H1 (cell line): ENCODE data around the gene RCOR2. TPM values are rescaled to one million over a fixed set of nuclear protein-coding genes. Genes with fewer than 3 reads are reported as not detected.

Source experiments
- CTCF ChIA-PET: fragments of 300-600 bp; sonication (Branson Sonifier 250); formaldehyde crosslinking; loops from one replicate; lab custom pipeline; 2021; ENCODE audit not compliant: partially characterized antibody; lab: Charles Lee
- POLR2A ChIA-PET: fragments of 300-600 bp; sonication (Branson Sonifier 250); formaldehyde crosslinking; loops from one replicate; lab custom pipeline; 2021; ENCODE audit warnings: inconsistent platforms; ENCODE audit not compliant: partially characterized antibody; lab: Charles Lee
- DNase-seq, 2 experiments: peaks; one replicate each; pipeline versions ENCODE4 v3.0.0 to v3.0.0-alpha.2; 2010 to 2022; ENCODE audit warnings: low spot score in 2 of 2, low read depth in 1 of 2, mixed read lengths in 1 of 2
- FAIRE-seq: peaks from 2 replicates; lab custom pipeline; 2011; peaks lifted over from hg19 to GRCh38; lab: Jason Lieb, UNC
- H2AFZ ChIP-seq: 2 replicates; pipeline ENCODE4 v1.8.1; 2012; ENCODE audit warnings: low read length, inconsistent platforms
- H2AK5ac ChIP-seq: 2 replicates; pipeline ENCODE4 v1.6.1; 2013; ENCODE audit warnings: low read depth, low read length
- H2BK120ac ChIP-seq: replicated peaks from 2 replicates; pipeline ENCODE3; 2013; ENCODE audit warnings: low read depth, low read length, inconsistent platforms
- H2BK12ac ChIP-seq: 2 replicates; pipeline ENCODE4 v1.6.1; 2013; ENCODE audit warnings: low read depth, low read length
- H2BK15ac ChIP-seq: 2 replicates; pipeline ENCODE4 v1.6.1; 2013; ENCODE audit warnings: low read length
- H2BK20ac ChIP-seq: 2 replicates; pipeline ENCODE4 v1.6.1; 2013; ENCODE audit warnings: low read length
- H2BK5ac ChIP-seq: 2 replicates; pipeline ENCODE4 v1.6.1; 2013; ENCODE audit warnings: low read depth, low read length
- H3K14ac ChIP-seq: 2 replicates; pipeline ENCODE4 v1.6.1; 2013; ENCODE audit warnings: inconsistent platforms; ENCODE audit not compliant: insufficient read length
- H3K18ac ChIP-seq: 2 replicates; pipeline ENCODE4 v1.6.1; 2013; ENCODE audit warnings: low read length; ENCODE audit errors: extremely low read depth
- H3K23ac ChIP-seq: 2 replicates; pipeline ENCODE4 v1.6.1; 2013; ENCODE audit warnings: inconsistent platforms; ENCODE audit not compliant: insufficient read length
- H3K23me2 ChIP-seq: 2 replicates; pipeline ENCODE4 v1.6.1; 2013; ENCODE audit warnings: low read depth, low read length
- H3K27ac ChIP-seq: 2 replicates; pipeline ENCODE4 v1.6.1; 2011; ENCODE audit warnings: low read depth, low read length, inconsistent platforms
- H3K27me3 ChIP-seq, 4 experiments: replicated peaks in 1 of 4; 1 replicate in 1 of 4; 2 replicates in 3 of 4; pipeline versions ENCODE4 v1.6.1 to v1.8.1; 2011 to 2013; ENCODE audit warnings: low read length in 3 of 4, mild to moderate bottlenecking in 3 of 4, inconsistent platforms in 2 of 4, mixed read lengths in 2 of 4, moderate library complexity in 1 of 4; ENCODE audit not compliant: control insufficient read depth in 3 of 4, insufficient read depth in 3 of 4; ENCODE audit errors: extremely low read depth in 1 of 4
- H3K36me3 ChIP-seq, 4 experiments: 2 replicates each; pipeline versions ENCODE4 v1.6.1 to v1.8.1; 2011 to 2013; ENCODE audit warnings: mild to moderate bottlenecking in 4 of 4, low read length in 3 of 4, moderate library complexity in 2 of 4, control low read depth in 1 of 4, inconsistent platforms in 1 of 4; ENCODE audit not compliant: insufficient read depth in 4 of 4, control insufficient read depth in 2 of 4
- H3K4ac ChIP-seq: replicated peaks from 2 replicates; pipeline ENCODE3; 2013; ENCODE audit warnings: low read length, low read depth, mixed read lengths, inconsistent platforms; ENCODE audit not compliant: insufficient read length
- H3K4me1 ChIP-seq, 4 experiments: replicated peaks in 1 of 4; 1 replicate in 1 of 4; 2 replicates in 3 of 4; pipeline versions ENCODE4 v1.6.1 to v1.8.1; 2011 to 2013; ENCODE audit warnings: low read length in 3 of 4, inconsistent platforms in 2 of 4, mixed read lengths in 1 of 4; ENCODE audit not compliant: insufficient read depth in 4 of 4, control insufficient read depth in 3 of 4
- H3K4me2 ChIP-seq, 2 experiments: 2 replicates each; pipeline versions ENCODE4 v1.6.1 to v1.8.1; 2011 to 2013; ENCODE audit warnings: low read depth in 2 of 2, low read length in 2 of 2, control low read depth in 1 of 2, inconsistent platforms in 1 of 2, mild to moderate bottlenecking in 1 of 2; ENCODE audit not compliant: insufficient read depth in 1 of 2
- H3K4me3 ChIP-seq, 4 experiments: fragments of 200-600, 300-600 bp in 1 of 4; sonication (generic), shearing (Covaris generic), sonication (Bioruptor Twin) in 1 of 4; 2 replicates each; pipeline versions ENCODE4 v1.5.1 to v1.8.1; 2011 to 2016; ENCODE audit warnings: low read length in 4 of 4, low read depth in 3 of 4, control low read depth in 2 of 4, inconsistent platforms in 2 of 4, mild to moderate bottlenecking in 2 of 4, mixed read lengths in 1 of 4, moderate library complexity in 1 of 4; ENCODE audit not compliant: insufficient read depth in 2 of 4; ENCODE audit errors: extremely low read depth in 1 of 4
- H3K56ac ChIP-seq: replicated peaks from 2 replicates; pipeline ENCODE3; 2013; ENCODE audit warnings: low read depth, mild to moderate bottlenecking, mixed read lengths, low read length, inconsistent platforms; ENCODE audit not compliant: insufficient read length
- H3K79me1 ChIP-seq: 2 replicates; pipeline ENCODE4 v1.6.1; 2013; ENCODE audit warnings: low read depth, low read length, control low read depth
- H3K79me2 ChIP-seq, 2 experiments: 2 replicates each; pipeline versions ENCODE4 v1.6.1 to v1.8.1; 2012 to 2013; ENCODE audit warnings: low read length in 2 of 2, mild to moderate bottlenecking in 2 of 2, inconsistent platforms in 1 of 2; ENCODE audit not compliant: insufficient read depth in 2 of 2, control insufficient read depth in 1 of 2
- H3K9ac ChIP-seq, 4 experiments: replicated peaks in 1 of 4; 1 replicate in 1 of 4; 2 replicates in 3 of 4; pipeline versions ENCODE4 v1.6.1 to v1.8.1; 2011 to 2013; ENCODE audit warnings: low read depth in 3 of 4, low read length in 3 of 4, control low read depth in 2 of 4, mild to moderate bottlenecking in 2 of 4, moderate library complexity in 2 of 4, inconsistent platforms in 1 of 4; ENCODE audit errors: extremely low read depth in 1 of 4
- H3K9me3 ChIP-seq, 2 experiments: 2 replicates each; pipeline versions ENCODE4 v1.6.1 to v1.8.1; 2012 to 2013; ENCODE audit warnings: mild to moderate bottlenecking in 2 of 2, moderate library complexity in 2 of 2, control low read depth in 1 of 2, inconsistent platforms in 1 of 2, low read depth in 1 of 2, low read length in 1 of 2, mixed read lengths in 1 of 2; ENCODE audit not compliant: insufficient read depth in 2 of 2
- H4K20me1 ChIP-seq, 2 experiments: replicated peaks in 1 of 2; 2 replicates each; pipeline versions ENCODE3 to v1.8.1; 2011 to 2013; ENCODE audit warnings: inconsistent platforms in 2 of 2, low read length in 2 of 2, mild to moderate bottlenecking in 1 of 2; ENCODE audit not compliant: insufficient read depth in 2 of 2, control insufficient read depth in 1 of 2
- H4K5ac ChIP-seq: 2 replicates; pipeline ENCODE4 v1.6.1; 2013; ENCODE audit warnings: low read length, low read depth, mixed read lengths, inconsistent platforms; ENCODE audit not compliant: insufficient read length
- H4K8ac ChIP-seq: 2 replicates; pipeline ENCODE4 v1.8.0; 2013; ENCODE audit warnings: mild to moderate bottlenecking, moderate library complexity, low read length, inconsistent platforms; ENCODE audit not compliant: insufficient read depth; ENCODE audit errors: extremely low read depth
- H4K91ac ChIP-seq: replicated peaks from 2 replicates; pipeline ENCODE3; 2013; ENCODE audit warnings: low read length, mixed read lengths, inconsistent platforms; ENCODE audit not compliant: insufficient read length
- CBX8 ChIP-seq: fragments of 300-800, 300-1000 bp; sonication (generic); IDR thresholded peaks from 2 replicates; pipeline ENCODE4 v1.7.1; 2016; ENCODE audit warnings: low read depth, low read length, borderline replicate concordance
- EGR1 ChIP-seq: IDR thresholded peaks from 2 replicates; pipeline ENCODE4 v1.6.1; 2011; ENCODE audit warnings: low read depth, low read length, borderline replicate concordance
- KDM4A ChIP-seq: IDR thresholded peaks from one replicate; pipeline ENCODE4 v1.7.1; 2012; ENCODE audit warnings: low read depth, mild to moderate bottlenecking, moderate library complexity, low read length, inconsistent platforms; ENCODE audit not compliant: severe bottlenecking
- NANOG ChIP-seq: IDR thresholded peaks from 2 replicates; pipeline ENCODE4 v1.6.1; 2011; ENCODE audit warnings: low read length, low read depth, mild to moderate bottlenecking, inconsistent platforms; ENCODE audit not compliant: insufficient read depth, poor library complexity, severe bottlenecking
- POLR2A ChIP-seq, 2 experiments: IDR thresholded peaks; 1 replicate in 1 of 2; 2 replicates in 1 of 2; pipeline ENCODE4 v1.6.1; 2011; ENCODE audit warnings: low read depth in 2 of 2, low read length in 2 of 2, mild to moderate bottlenecking in 2 of 2; ENCODE audit errors: control extremely low read depth in 1 of 2
- RNF2 ChIP-seq: fragments of 200-900, 300-1000 bp; sonication (generic); IDR thresholded peaks from 2 replicates; pipeline ENCODE4 v1.7.1; 2016; ENCODE audit warnings: borderline replicate concordance, low read depth, mild to moderate bottlenecking, antibody characterized with exemption, low read length; ENCODE audit not compliant: poor library complexity, severe bottlenecking; ENCODE audit errors: missing control alignments
- SAP30 ChIP-seq: fragments of 300-600 bp; sonication (generic); IDR thresholded peaks from 2 replicates; pipeline ENCODE4 v1.7.1; 2012; ENCODE audit warnings: low read length, moderate library complexity, mild to moderate bottlenecking, inconsistent platforms; ENCODE audit not compliant: insufficient read depth, insufficient replicate concordance
- TCF12 ChIP-seq: IDR thresholded peaks from 2 replicates; pipeline ENCODE4 v1.6.1; 2011; ENCODE audit warnings: low read depth, mild to moderate bottlenecking, low read length
- WGBS, 2 experiments: shearing (Covaris generic) in 1 of 2; methylation state at CpG; one replicate each; pipeline versions ENCODE4 v1.1.6 to v1.1.7; 2013 to 2015; ENCODE audit warnings: low lambda C conversion rate in 2 of 2, mixed read lengths in 2 of 2, inconsistent platforms in 1 of 2, low coverage in 1 of 2, missing lambda C conversion rate in 1 of 2; ENCODE audit not compliant: insufficient replicate concordance in 2 of 2, insufficient coverage in 1 of 2, insufficient read length in 1 of 2; ENCODE audit errors: extremely low coverage in 1 of 2, missing lambda C conversion rate in 1 of 2; 5-methylcytosine and 5-hydroxymethylcytosine counted together
- polyA plus RNA-seq, 7 experiments: library from polyadenylated mRNA; depleted of rRNA in 3 of 7; stranded (reverse) in 5 of 7; unstranded in 2 of 7; fragments of >200 nt in 5 of 7; fragments of 200-250 nt in 2 of 7; gene quantifications; 1 replicate in 5 of 7; 2 replicates in 1 of 7; 4 replicates in 1 of 7; pipeline versions ENCODE4 v1.2.1 to v1.2.3, GENCODE V29; 2011 to 2013; ENCODE audit warnings: missing spikeins in 2 of 7, mixed read lengths in 2 of 7
- total RNA-seq: library from RNA; stranded (reverse); fragmentation: NEBNext Ultra II Directional; extraction: Animal tissue kit (Norgen Biotek cat#: 25700); gene quantifications from 2 replicates; pipeline ENCODE4 v1.2.1, GENCODE V29; 2021
- TF ChIP-seq, protein P1 (sequence below): IDR thresholded peaks from 2 replicates; pipeline ENCODE4 v1.6.1; 2012; ENCODE audit warnings: inconsistent platforms

RCOR2 gene
- total and polyA plus RNA-seq, 2 of the 8 experiments (the other 6 are each of a cell fraction or from before 2014, with no cell fraction given): 54.6 to 78.0 TPM

- H2BK12ac ChIP-seq: no peak overlapping the region
- H3K14ac ChIP-seq: no peak overlapping the region
- ChIA-PET POLR2A (interaction anchor here (0.6 to 10.7 kb wide), 19 partner anchors 9 to 152 kb away, joined by 3 to 173 read pairs (median 3); partner anchors contain the start of genes MARK2, NAA40 and ZFTA), CTCF (interaction anchor here (1.0 to 4.5 kb wide), 16 partner anchors 22 to 146 kb away, joined by 3 to 39 read pairs (median 4); partner anchors contain the start of genes NAA40 and ZFTA)
- peak overlapping the region; percentile 48 for H3K18ac ChIP-seq
- no peak overlapping the region for H2AFZ ChIP-seq
- no peak overlapping the region for H3K27ac ChIP-seq
- H4K20me1 ChIP-seq: peaks cover 14 to 19% of the 10 kb centered on the region in 2 experiments
- H3K4me3 ChIP-seq: no peak overlapping the region
- H2AK5ac ChIP-seq: no peak overlapping the region
- H3K56ac ChIP-seq: no peak overlapping the region
- peaks cover 3 to 29% of the 10 kb centered on the region in 2 experiments; a peak in 3 of 4 replicates for H3K79me2 ChIP-seq
- WGBS, 2 experiments: 94% methylated on average over 29 of the region's 34 CpGs; no CpG with 5 or more reads in 1 of the 2 experiments
- peaks cover 10 to 38% (median 19%) of the 10 kb centered on the region in 4 experiments; a peak in 7 of 8 replicates for H3K36me3 ChIP-seq
- no peaks in the 10 kb centered on the region for H3K27me3 ChIP-seq
- H2BK20ac ChIP-seq: no peak overlapping the region
- H2BK120ac ChIP-seq: no peak overlapping the region
- H4K8ac ChIP-seq: no peak overlapping the region; the same call in 1 of the 2 replicates
- H3K9me3 ChIP-seq: no peaks in the 10 kb centered on the region
- no peak overlapping the region for H3K23ac ChIP-seq
- peaks cover 6 to 38% (median 28%) of the 10 kb centered on the region in 4 experiments for H3K4me1 ChIP-seq
- no peak overlapping the region for H3K4ac ChIP-seq
- H3K9ac ChIP-seq: no peak overlapping the region
- H3K79me1 ChIP-seq: peaks cover 9% of the 10 kb centered on the region
- DNase-seq (no peak), FAIRE-seq (no peak)
- peak overlapping the region; percentile 89 to 99; a peak in 3 of 4 replicates for H3K4me2 ChIP-seq
- no peak overlapping the region for H2BK15ac ChIP-seq
- peaks cover 23% of the 10 kb centered on the region for H3K23me2 ChIP-seq
- H4K5ac ChIP-seq: no peak overlapping the region
- no peak overlapping the region for H4K91ac ChIP-seq
- no peak overlapping the region; the same call in 1 of the 2 replicates for H2BK5ac ChIP-seq
- TF ChIP-seq, protein P1, sequence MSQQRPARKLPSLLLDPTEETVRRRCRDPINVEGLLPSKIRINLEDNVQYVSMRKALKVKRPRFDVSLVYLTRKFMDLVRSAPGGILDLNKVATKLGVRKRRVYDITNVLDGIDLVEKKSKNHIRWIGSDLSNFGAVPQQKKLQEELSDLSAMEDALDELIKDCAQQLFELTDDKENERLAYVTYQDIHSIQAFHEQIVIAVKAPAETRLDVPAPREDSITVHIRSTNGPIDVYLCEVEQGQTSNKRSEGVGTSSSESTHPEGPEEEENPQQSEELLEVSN: no peak
- TF ChIP-seq KDM4A (no peak), NANOG (no peak), POLR2A (IDR thresholded peaks at IDR 0.05; ENCODE audit: control extremely low read depth in 1 of 2, low read depth in 2 of 2, low read length in 2 of 2) (no peak), RNF2 (no peak), TCF12 (no peak), CBX8 (no peak), EGR1 (no peak), SAP30 (no peak)
These were observed 2.8 kb downstream of the RCOR2 start for GRCh38 chr11:63913866-63914830.
